ENCODE results near the gene SLC22A2. TPM values are rescaled to one million over a fixed set of nuclear protein-coding genes. Genes with fewer than 3 reads are reported as not detected.

Gene SLC22A2
- total and polyA plus RNA-seq, 2 of the 13 experiments (the other 11 are each of a cell fraction or from before 2014, with no cell fraction given): not detected

- TF ChIP-seq ZNF549 (CRISPR knock-in tag; IDR thresholded peaks at IDR 0.05) (no peak), SATB2 (CRISPR knock-in tag; IDR thresholded peaks at IDR 0.05) (no peak), KLF15 (CRISPR knock-in tag; IDR thresholded peaks at IDR 0.05; ENCODE audit: borderline replicate concordance) (no peak)
Observed at GRCh38 chr6:160170018-160170680, 88.5 kb downstream of the SLC22A2 start (continued).

DNA sequence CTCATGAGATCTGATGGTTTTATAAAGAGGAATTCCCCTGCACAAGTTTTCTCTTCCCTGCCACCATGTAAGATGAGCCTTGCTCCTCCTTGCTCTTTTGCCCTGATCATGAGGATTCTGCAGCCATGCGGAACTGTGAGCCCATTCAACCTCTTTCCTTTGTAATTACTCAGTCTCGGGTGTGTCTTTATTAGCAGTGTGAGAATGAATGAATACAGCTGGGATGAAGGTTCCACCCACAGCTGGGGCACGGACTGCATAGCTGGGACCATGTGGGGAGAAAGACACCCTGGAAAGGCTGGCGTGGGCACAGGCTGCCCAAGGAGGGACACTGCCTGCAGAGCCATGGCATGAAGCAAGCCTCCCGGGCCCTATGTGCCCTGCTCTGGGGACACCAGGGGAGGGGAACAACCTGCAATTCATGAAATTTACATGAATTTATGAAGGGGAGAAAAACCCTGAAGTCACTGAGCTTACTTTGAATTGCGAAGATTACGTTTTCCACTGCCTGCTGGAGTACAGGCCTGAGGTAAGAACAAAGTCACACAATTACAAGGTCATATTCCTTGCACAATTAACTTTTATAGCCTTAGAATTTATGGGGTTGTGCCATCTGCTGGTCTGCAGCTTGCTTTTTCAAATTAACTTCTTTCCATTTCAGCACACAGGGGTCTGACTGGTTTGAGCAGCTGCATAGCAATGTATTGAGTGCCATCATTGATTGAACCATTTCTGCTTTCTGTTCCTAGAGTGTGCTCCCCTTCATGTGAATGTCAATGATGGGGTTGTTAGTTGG lies 90.8 kb downstream of the SLC22A2 start:
- Histone ChIP-seq H3K36me3 (replicated peaks in 1 of 2; ENCODE audit: control insufficient read depth in 1 of 2, insufficient read depth in 2 of 2, low read length in 2 of 2) (no peaks in the 10 kb centered on the region), H3K9ac (ENCODE audit: insufficient read depth, low read depth, low read length) (no peak overlapping the region), H3K4me3 (replicated peaks in 1 of 3; ENCODE audit: insufficient read depth in 1 of 3, low read depth in 2 of 3, low read length in 3 of 3) (no peak overlapping the region), H3K27ac (ENCODE audit: extremely low read length, insufficient read depth, low read length) (no peak overlapping the region), H2AFZ (ENCODE audit: low read length) (no peak overlapping the region), H3K27me3 (ENCODE audit: control insufficient read depth in 1 of 2, insufficient read depth in 2 of 2, low read length in 2 of 2) (no peaks in the 10 kb centered on the region), H3K79me2 (ENCODE audit: insufficient read depth, low read length) (no peaks in the 10 kb centered on the region), H4K20me1 (ENCODE audit: insufficient read depth, low read length) (no peaks in the 10 kb centered on the region), H3K4me1 (ENCODE audit: insufficient read depth, low read length) (peaks cover 10% of the 10 kb centered on the region), H3K4me2 (ENCODE audit: low read depth, low read length) (no peak overlapping the region), H3K9me3 (ENCODE audit: low read length) (no peaks in the 10 kb centered on the region)
- intact Hi-C loops (cut with micrococcal nuclease; ENCODE audit: unreplicated experiment): no loop called here
- ChIA-PET CTCF (ENCODE audit: low intra/inter-chr PET ratio, low total read pairs) (no interaction called here), POLR2A (no interaction called here)
- FAIRE-seq: no peak
- in situ Hi-C loops (cut with HindIII; ENCODE audit: extremely low pct_ligation_motif_present, low pct_unique_long_range_greater_than_20kb): no loop called here
- TF ChIP-seq HHEX (CRISPR knock-in tag; IDR thresholded peaks at IDR 0.05) (no peak), KIAA2018 (CRISPR knock-in tag; IDR thresholded peaks at IDR 0.05; ENCODE audit: borderline replicate concordance) (no peak), ZNF263 (CRISPR knock-in tag; IDR thresholded peaks at IDR 0.05) (no peak), ZBTB21 (CRISPR knock-in tag; IDR thresholded peaks at IDR 0.05) (no peak), CREB3 (CRISPR knock-in tag; IDR thresholded peaks at IDR 0.05) (no peak), ZNF383 (CRISPR knock-in tag; IDR thresholded peaks at IDR 0.05; ENCODE audit: borderline replicate concordance) (no peak), WIZ (CRISPR knock-in tag; IDR thresholded peaks at IDR 0.05) (no peak)
- no peak for DNase-seq (ENCODE audit: low spot score)
- no peak for ATAC-seq
- 65% methylated on average over 7 of the region's 7 CpGs for WGBS (ENCODE audit: low lambda C conversion rate)
- BruUV-seq (replicated peaks): no TSS peak

Data from HepG2 (cell line).